Measurements from ENCODE around the gene TMEM44.

TMEM44 gene

GRCh38 chr3:194570235-194570634, 63.0 kb downstream of the TMEM44 start:
- no peak for DNase-seq (ENCODE audit: low spot score)
- peaks cover 4 to 11% of the 10 kb centered on the region in 2 donors for H3K4me1 ChIP-seq (ENCODE audit: control insufficient read depth in 2 of 2, insufficient read depth in 1 of 2, low read depth in 1 of 2, low read length in 2 of 2)
- H3K18ac ChIP-seq (ENCODE audit: low read length), result peak overlapping the region; percentile 51
- no peak overlapping the region for H3K9ac ChIP-seq (ENCODE audit: low read depth, low read length, poor library complexity)
- peak overlapping the region; percentile 72 for H2AFZ ChIP-seq (ENCODE audit: low read length)
- peaks cover 0 to 7% (median 0%) of the 10 kb centered on the region in 3 experiments for H3K27me3 ChIP-seq (ENCODE audit: control insufficient read depth in 3 of 3, insufficient read depth in 3 of 3, low read depth in 1 of 3, low read length in 3 of 3)
- no peak overlapping the region for H2BK5ac ChIP-seq (ENCODE audit: low read length)
- H3K4ac ChIP-seq (ENCODE audit: low read length), result no peak overlapping the region
- no peak overlapping the region for H3K27ac ChIP-seq (replicated peaks; ENCODE audit: low read length)
- no CpG with 5 or more reads among the region's 13 CpGs for WGBS, 2 donors (ENCODE audit: extremely low coverage in 2 of 2, insufficient read length in 2 of 2, insufficient replicate concordance in 1 of 2)
- no peak overlapping the region for H3K4me2 ChIP-seq (ENCODE audit: insufficient read depth, low read length, poor library complexity, severe bottlenecking)
- H3K9me3 ChIP-seq (replicated peaks in 1 of 2; ENCODE audit: control insufficient read depth in 2 of 2, insufficient read depth in 1 of 2, low read depth in 1 of 2, low read length in 2 of 2), result no peaks in the 10 kb centered on the region
- peak overlapping the region; percentile 3 for H2AK5ac ChIP-seq (ENCODE audit: low read depth, low read length)
- no peak overlapping the region for H3K14ac ChIP-seq (ENCODE audit: low read length)
- no peaks in the 10 kb centered on the region for H3K36me3 ChIP-seq (replicated peaks in 1 of 2; ENCODE audit: control insufficient read depth in 2 of 2, insufficient read depth in 2 of 2, low read length in 2 of 2)
- no peak overlapping the region for H3K4me3 ChIP-seq (ENCODE audit: low read length in 2 of 2)
- no peak overlapping the region for H2BK15ac ChIP-seq (ENCODE audit: low read length)
- H4K8ac ChIP-seq (ENCODE audit: low read depth, low read length), result no peak overlapping the region
- H3K79me1 ChIP-seq (ENCODE audit: low read depth, low read length), result no peaks in the 10 kb centered on the region
- no peak overlapping the region for H4K91ac ChIP-seq (ENCODE audit: low read depth, low read length, poor library complexity)
- H2BK120ac ChIP-seq (ENCODE audit: low read depth, low read length), result no peak overlapping the region
- no peak overlapping the region for H2BK12ac ChIP-seq (ENCODE audit: low read length)
- no peak overlapping the region for H3K23ac ChIP-seq (ENCODE audit: low read depth, low read length, poor library complexity)

GRCh38 chr3:194569252-194569651, 64.0 kb downstream of the TMEM44 start:
- H2BK120ac ChIP-seq (ENCODE audit: low read depth, low read length), result no peak overlapping the region
- H3K4me3 ChIP-seq (ENCODE audit: low read length in 2 of 2), result no peak overlapping the region
- no peaks in the 10 kb centered on the region for H3K9me3 ChIP-seq (replicated peaks in 1 of 2; ENCODE audit: control insufficient read depth in 2 of 2, insufficient read depth in 1 of 2, low read depth in 1 of 2, low read length in 2 of 2)
- H3K27ac ChIP-seq (replicated peaks; ENCODE audit: low read length), result no peak overlapping the region
- H2BK12ac ChIP-seq (ENCODE audit: low read length), result no peak overlapping the region
- no peaks in the 10 kb centered on the region for H3K36me3 ChIP-seq (replicated peaks in 1 of 2; ENCODE audit: control insufficient read depth in 2 of 2, insufficient read depth in 2 of 2, low read length in 2 of 2)
- no peak overlapping the region for H3K4me2 ChIP-seq (ENCODE audit: insufficient read depth, low read length, poor library complexity, severe bottlenecking)
- no peak overlapping the region for H4K8ac ChIP-seq (ENCODE audit: low read depth, low read length)
- no peak overlapping the region for H3K14ac ChIP-seq (ENCODE audit: low read length)
- no peak overlapping the region for H3K4ac ChIP-seq (ENCODE audit: low read length)
- peaks cover 0 to 7% (median 0%) of the 10 kb centered on the region in 3 experiments for H3K27me3 ChIP-seq (ENCODE audit: control insufficient read depth in 3 of 3, insufficient read depth in 3 of 3, low read depth in 1 of 3, low read length in 3 of 3)
- no peak overlapping the region for H2AFZ ChIP-seq (ENCODE audit: low read length)
- no peak overlapping the region for H3K9ac ChIP-seq (ENCODE audit: low read depth, low read length, poor library complexity)
- no peak overlapping the region for H2BK5ac ChIP-seq (ENCODE audit: low read length)
- no peak overlapping the region for H4K91ac ChIP-seq (ENCODE audit: low read depth, low read length, poor library complexity)
- H3K23ac ChIP-seq (ENCODE audit: low read depth, low read length, poor library complexity), result no peak overlapping the region
- no peaks in the 10 kb centered on the region for H3K79me1 ChIP-seq (ENCODE audit: low read depth, low read length)
- H2AK5ac ChIP-seq (ENCODE audit: low read depth, low read length), result no peak overlapping the region
- H3K4me1 ChIP-seq (ENCODE audit: control insufficient read depth in 2 of 2, insufficient read depth in 1 of 2, low read depth in 1 of 2, low read length in 2 of 2), result peaks cover 4 to 13% of the 10 kb centered on the region in 2 donors
- H2BK15ac ChIP-seq (ENCODE audit: low read length), result no peak overlapping the region
- WGBS, 2 donors (ENCODE audit: extremely low coverage in 2 of 2, insufficient read length in 2 of 2, insufficient replicate concordance in 1 of 2), result no CpG with 5 or more reads among the region's 12 CpGs
- no peak overlapping the region for H3K18ac ChIP-seq (ENCODE audit: low read length)
- DNase-seq (ENCODE audit: low spot score), result no peak

- no peaks in the 10 kb centered on the region for H3K79me1 ChIP-seq (ENCODE audit: low read depth, low read length)
- no peak overlapping the region for H3K4ac ChIP-seq (ENCODE audit: low read length)
- no peak overlapping the region for H4K8ac ChIP-seq (ENCODE audit: low read depth, low read length)
- no peaks in the 10 kb centered on the region for H3K9me3 ChIP-seq (replicated peaks in 1 of 2; ENCODE audit: control insufficient read depth in 2 of 2, insufficient read depth in 1 of 2, low read depth in 1 of 2, low read length in 2 of 2)
- peaks cover 0 to 3% of the 10 kb centered on the region in 2 donors for H3K4me1 ChIP-seq (ENCODE audit: control insufficient read depth in 2 of 2, insufficient read depth in 1 of 2, low read depth in 1 of 2, low read length in 2 of 2)
- H3K9ac ChIP-seq (ENCODE audit: low read depth, low read length, poor library complexity), result no peak overlapping the region
- no peak overlapping the region for H3K4me3 ChIP-seq (ENCODE audit: low read length in 2 of 2)
- no peak overlapping the region for H3K23ac ChIP-seq (ENCODE audit: low read depth, low read length, poor library complexity)
- no peaks in the 10 kb centered on the region for H3K36me3 ChIP-seq (replicated peaks in 1 of 2; ENCODE audit: control insufficient read depth in 2 of 2, insufficient read depth in 2 of 2, low read length in 2 of 2)
- DNase-seq (ENCODE audit: low spot score), result no peak
- WGBS, 2 donors (ENCODE audit: extremely low coverage in 2 of 2, insufficient read length in 2 of 2, insufficient replicate concordance in 1 of 2), result no CpG with 5 or more reads among the region's 9 CpGs
- no peak overlapping the region for H2AK5ac ChIP-seq (ENCODE audit: low read depth, low read length)
- no peak overlapping the region for H3K14ac ChIP-seq (ENCODE audit: low read length)
- no peak overlapping the region for H3K27ac ChIP-seq (replicated peaks; ENCODE audit: low read length)
- H2BK120ac ChIP-seq (ENCODE audit: low read depth, low read length), result no peak overlapping the region
- H2BK15ac ChIP-seq (ENCODE audit: low read length), result no peak overlapping the region
- H3K4me2 ChIP-seq (ENCODE audit: insufficient read depth, low read length, poor library complexity, severe bottlenecking), result no peak overlapping the region
- H3K27me3 ChIP-seq (ENCODE audit: control insufficient read depth in 3 of 3, insufficient read depth in 3 of 3, low read depth in 1 of 3, low read length in 3 of 3), result peaks cover 0 to 23% (median 0%) of the 10 kb centered on the region in 3 experiments
- no peak overlapping the region for H4K91ac ChIP-seq (ENCODE audit: low read depth, low read length, poor library complexity)
- H2BK12ac ChIP-seq (ENCODE audit: low read length), result no peak overlapping the region
- no peak overlapping the region for H2BK5ac ChIP-seq (ENCODE audit: low read length)
- H2AFZ ChIP-seq (ENCODE audit: low read length), result no peak overlapping the region
- H3K18ac ChIP-seq (ENCODE audit: low read length), result no peak overlapping the region
Measured at GRCh38 chr3:194565597-194566190, 67.5 kb downstream of the TMEM44 start.

- H2AK5ac ChIP-seq (ENCODE audit: low read depth, low read length), result no peak overlapping the region
- H3K4me2 ChIP-seq (ENCODE audit: insufficient read depth, low read length, poor library complexity, severe bottlenecking), result no peak overlapping the region
- H2BK5ac ChIP-seq (ENCODE audit: low read length), result no peak overlapping the region
- H2BK15ac ChIP-seq (ENCODE audit: low read length), result no peak overlapping the region
- no peak overlapping the region for H2BK12ac ChIP-seq (ENCODE audit: low read length)
- no peak overlapping the region for H3K4ac ChIP-seq (ENCODE audit: low read length)
- H3K9me3 ChIP-seq (replicated peaks in 1 of 2; ENCODE audit: control insufficient read depth in 2 of 2, insufficient read depth in 1 of 2, low read depth in 1 of 2, low read length in 2 of 2), result no peaks in the 10 kb centered on the region
- peak overlapping the region in 1 of 2 donors; percentile 32 for H3K4me3 ChIP-seq (ENCODE audit: low read length in 2 of 2)
- H3K4me1 ChIP-seq (ENCODE audit: control insufficient read depth in 2 of 2, insufficient read depth in 1 of 2, low read depth in 1 of 2, low read length in 2 of 2), result peaks cover 0 to 2% of the 10 kb centered on the region in 2 donors
- no peaks in the 10 kb centered on the region for H3K36me3 ChIP-seq (replicated peaks in 1 of 2; ENCODE audit: control insufficient read depth in 2 of 2, insufficient read depth in 2 of 2, low read length in 2 of 2)
- H3K27ac ChIP-seq (replicated peaks; ENCODE audit: low read length), result no peak overlapping the region
- DNase-seq (ENCODE audit: low spot score), result no peak
- no peak overlapping the region for H2BK120ac ChIP-seq (ENCODE audit: low read depth, low read length)
- no peaks in the 10 kb centered on the region for H3K79me1 ChIP-seq (ENCODE audit: low read depth, low read length)
- no peak overlapping the region for H3K9ac ChIP-seq (ENCODE audit: low read depth, low read length, poor library complexity)
- H3K27me3 ChIP-seq (ENCODE audit: control insufficient read depth in 3 of 3, insufficient read depth in 3 of 3, low read depth in 1 of 3, low read length in 3 of 3), result peaks cover 0 to 23% (median 0%) of the 10 kb centered on the region in 3 experiments
- no peak overlapping the region for H4K8ac ChIP-seq (ENCODE audit: low read depth, low read length)
- H3K18ac ChIP-seq (ENCODE audit: low read length), result no peak overlapping the region
- WGBS, 2 donors (ENCODE audit: extremely low coverage in 2 of 2, insufficient read length in 2 of 2, insufficient replicate concordance in 1 of 2), result no CpG with 5 or more reads among the region's 2 CpGs
- no peak overlapping the region for H3K23ac ChIP-seq (ENCODE audit: low read depth, low read length, poor library complexity)
- no peak overlapping the region for H4K91ac ChIP-seq (ENCODE audit: low read depth, low read length, poor library complexity)
- no peak overlapping the region for H2AFZ ChIP-seq (ENCODE audit: low read length)
- H3K14ac ChIP-seq (ENCODE audit: low read length), result no peak overlapping the region
Measured at GRCh38 chr3:194562986-194563385, 70.2 kb downstream of the TMEM44 start.

All from neuronal stem cell (in vitro differentiated cells).